Activated CD4-positive, CD25-positive, alpha-beta regulatory T cell treated with anti-CD3 and anti-CD28 coated beads, Interleukin-2, amount 50 U/mL, for 24 hours (primary cell): ENCODE results near the gene JARID2.
A peak's percentile ranks its signal among the peaks of the same experiment; 100 is the strongest.

Experiments
- ATAC-seq, 2 donors: fragments of 150-1000 bp; cut with Tn5 transposase; one replicate each; pipeline ENCODE4 v1.10.0; 2021; ENCODE audit warnings: mild to moderate bottlenecking in 1 of 2, moderate library complexity in 1 of 2

The JARID2 gene

GRCh38 chr6:15338476-15338875 is 92.6 kb downstream of the JARID2 start:
- ATAC-seq, result no peak

GRCh38 chr6:15339081-15339480 is 93.2 kb downstream of the JARID2 start:
- ATAC-seq, result no peak

- ATAC-seq, result no peak
Measured at GRCh38 chr6:15340105-15340601, 94.3 kb downstream of the JARID2 start.

GRCh38 chr6:15340775-15341174 is 94.9 kb downstream of the JARID2 start:
- no peak for ATAC-seq

- peak; percentile 40 to 53 for ATAC-seq
Measured at GRCh38 chr6:15341311-15342001, 95.6 kb downstream of the JARID2 start.

DNA sequence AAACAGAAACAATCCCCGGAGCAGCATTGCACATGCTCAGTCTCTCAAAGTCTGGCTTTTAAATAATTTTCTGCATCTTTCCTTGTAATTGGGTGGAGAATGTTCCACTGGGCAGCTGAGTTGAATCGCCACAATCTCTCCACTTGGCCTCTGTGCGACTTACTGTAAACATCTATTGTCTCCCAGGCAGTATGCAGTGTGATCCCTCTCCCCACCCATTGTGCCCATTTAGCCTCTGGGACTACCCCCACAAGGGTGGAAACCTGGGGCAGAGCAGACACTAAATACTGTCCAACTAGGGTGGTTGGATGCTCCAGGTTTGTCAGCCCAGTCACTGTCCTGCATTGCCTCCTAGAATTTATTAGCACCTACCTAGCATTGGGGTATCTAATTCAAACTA is 96.2 kb downstream of the JARID2 start:
- ATAC-seq, result no peak

DNA sequence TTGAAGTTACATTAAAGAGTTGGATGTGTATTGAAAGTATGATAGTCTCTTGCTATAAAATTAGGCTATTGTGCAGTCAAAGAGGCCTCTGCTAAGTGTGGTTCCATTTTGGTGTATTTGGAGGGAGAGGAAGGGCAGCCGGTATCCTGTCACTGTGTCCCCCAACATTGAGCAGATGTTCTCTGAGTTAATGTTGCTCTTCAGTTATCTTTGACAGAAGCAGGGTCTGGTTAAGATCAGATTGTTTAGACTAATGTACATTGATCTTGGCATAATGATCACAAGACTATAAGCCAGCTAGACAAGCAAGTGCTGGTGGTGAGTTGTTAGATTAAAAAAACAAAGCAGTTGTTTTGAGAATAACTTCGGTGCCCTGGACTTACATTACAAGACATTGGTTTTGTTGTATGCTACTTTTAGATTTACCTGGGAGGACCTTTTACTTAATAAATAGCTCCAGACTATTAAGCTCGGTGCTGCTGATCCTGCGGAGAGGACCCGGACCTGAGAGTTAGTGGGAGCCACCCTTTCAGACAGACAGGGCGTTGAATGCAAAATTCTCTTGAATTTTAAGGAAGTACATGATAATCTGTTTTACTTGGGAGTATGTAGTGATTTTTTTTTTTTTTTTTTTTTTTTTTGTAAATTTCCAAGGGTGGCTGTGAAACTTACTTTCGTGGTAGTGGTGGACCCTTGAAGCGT is 97.8 kb downstream of the JARID2 start:
- no peak for ATAC-seq

- ATAC-seq, result no peak
Measured at GRCh38 chr6:15344192-15344519, 98.3 kb downstream of the JARID2 start.

DNA sequence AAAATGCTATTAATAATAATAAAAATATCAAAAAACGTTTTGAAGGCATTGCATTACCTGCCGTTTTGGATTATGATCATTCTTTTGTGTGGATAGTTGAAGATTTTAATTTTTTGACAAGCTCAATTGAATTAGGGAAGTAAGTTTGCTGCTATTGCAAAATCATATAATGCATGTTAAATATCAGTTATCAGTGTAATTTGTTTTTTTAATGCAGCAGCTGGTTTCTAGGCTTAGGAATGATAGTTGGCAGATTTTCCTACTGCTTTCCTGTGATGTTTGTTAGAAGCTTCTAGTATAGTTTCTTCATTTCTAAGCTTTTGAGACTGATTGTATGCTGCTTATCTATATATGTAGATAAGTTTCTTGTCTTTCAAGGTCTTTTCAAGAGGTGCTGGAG is 99.0 kb downstream of the JARID2 start:
- ATAC-seq, result no peak

DNA sequence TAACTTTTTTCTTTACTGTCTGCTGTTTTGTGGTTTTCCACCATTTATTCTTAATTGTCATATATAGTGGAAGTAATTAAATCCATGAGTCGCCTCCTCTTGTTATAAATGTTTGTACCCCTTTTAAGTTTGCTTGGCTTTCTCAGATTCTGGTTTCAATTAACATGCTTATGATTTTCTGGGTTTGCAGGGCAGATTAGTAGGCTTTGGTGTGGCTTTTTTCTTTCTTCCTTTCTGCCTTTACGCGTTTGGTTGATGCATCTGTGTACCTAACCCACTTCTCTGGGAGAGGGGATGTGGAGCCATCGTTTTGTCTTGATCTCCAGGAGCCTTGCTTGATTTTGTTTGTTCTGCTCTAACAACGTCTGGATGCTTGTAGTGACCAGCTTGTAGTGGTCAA is 100.4 kb downstream of the JARID2 start:
- no peak for ATAC-seq

GRCh38 chr6:15348528-15348927 is 102.7 kb downstream of the JARID2 start:
- ATAC-seq, result no peak

DNA sequence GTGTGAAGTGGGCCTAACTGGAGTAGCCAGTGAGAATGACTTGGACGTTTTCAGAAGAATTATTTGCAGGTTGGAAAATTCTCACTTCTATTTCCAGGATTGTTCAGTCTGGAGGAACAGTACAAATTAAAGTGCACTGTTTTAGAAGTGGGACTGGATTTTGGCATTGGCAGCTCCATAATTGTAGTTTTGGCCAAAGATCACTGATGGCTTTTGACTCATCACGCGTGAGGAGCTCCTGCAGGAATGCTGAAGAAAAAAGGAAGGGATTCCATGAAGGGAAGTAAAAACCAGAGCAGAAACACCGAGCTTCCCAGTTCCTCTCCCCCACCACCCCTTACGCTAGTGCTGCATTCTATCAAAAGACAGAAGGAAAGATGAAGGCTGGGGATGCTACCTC is 103.5 kb downstream of the JARID2 start:
- no peak for ATAC-seq

DNA sequence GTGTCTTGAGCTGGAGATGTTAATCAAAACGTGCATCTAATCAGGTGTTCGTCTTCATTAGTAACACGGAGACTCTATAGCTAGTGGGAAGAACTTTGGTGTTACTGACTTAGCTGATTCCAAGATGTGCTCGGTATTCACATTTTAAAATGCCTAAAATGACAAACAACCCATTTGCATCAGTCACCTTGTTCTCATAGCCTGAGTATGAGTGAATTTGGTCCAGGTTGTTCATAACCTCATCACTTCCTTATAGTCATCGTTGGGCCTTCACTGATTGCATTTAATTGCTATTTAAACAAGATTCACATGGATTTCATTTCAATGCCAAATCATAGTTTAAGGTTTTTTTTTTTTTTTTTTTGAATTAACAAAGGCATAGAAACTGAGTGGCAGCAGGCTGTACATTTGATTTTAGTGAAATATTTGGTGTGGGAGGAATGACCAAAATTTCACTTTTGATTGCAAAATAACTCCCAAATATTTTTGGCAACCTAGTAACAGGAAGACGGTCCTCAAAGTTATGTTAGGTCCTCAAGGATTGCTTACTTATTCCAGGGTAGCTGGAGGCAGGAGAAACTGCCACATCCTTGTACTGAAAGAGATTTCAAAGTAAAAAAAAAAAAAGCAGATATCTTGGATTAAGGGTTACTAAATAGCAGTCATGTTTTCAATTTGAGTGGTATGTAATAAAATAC is 104.7 kb downstream of the JARID2 start:
- no peak for ATAC-seq

GRCh38 chr6:15351631-15352030 is 105.8 kb downstream of the JARID2 start:
- no peak for ATAC-seq

DNA sequence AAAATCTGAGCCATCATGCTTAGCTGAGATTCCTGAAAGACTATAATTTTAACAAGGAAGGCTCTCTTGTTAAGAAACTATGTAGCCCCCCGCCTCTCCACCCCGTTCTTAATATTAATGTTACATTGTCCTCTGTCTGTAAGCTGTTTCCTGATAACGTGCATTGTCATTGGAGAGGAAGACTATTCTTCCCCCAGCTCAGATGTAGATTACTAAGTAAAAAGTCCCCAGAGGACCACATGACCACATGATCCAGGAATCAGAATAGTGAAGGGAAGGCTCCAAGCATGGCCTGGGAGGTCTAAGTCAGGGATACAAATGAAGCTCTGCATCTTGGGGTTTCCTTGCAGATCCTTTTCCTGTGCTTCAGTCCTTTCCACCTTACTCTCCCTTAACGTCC is 106.4 kb downstream of the JARID2 start:
- ATAC-seq, result no peak

GRCh38 chr6:15352845-15353244 is 107.0 kb downstream of the JARID2 start:
- peak in 1 of 2 donors; percentile 20 for ATAC-seq

DNA sequence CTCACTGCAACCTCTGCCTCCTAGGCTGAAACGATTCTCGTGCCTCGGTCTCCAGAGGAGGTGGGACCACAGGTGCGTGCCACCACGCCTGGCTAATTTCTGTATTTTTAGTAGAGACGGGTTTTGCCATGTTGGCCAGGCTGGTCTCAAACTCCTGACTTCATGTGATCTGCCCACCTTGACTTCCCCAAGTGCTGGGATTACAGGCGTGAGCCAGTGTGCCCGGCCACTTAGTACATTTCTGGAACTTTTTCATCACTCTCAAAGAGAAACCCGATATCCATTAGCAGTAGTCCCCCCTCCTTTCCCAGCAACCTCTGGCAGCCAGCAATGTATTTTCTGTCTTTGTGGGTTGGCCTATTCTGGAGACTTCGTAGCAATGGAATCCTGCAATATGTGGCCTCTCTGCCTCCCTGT is 109.8 kb downstream of the JARID2 start:
- ATAC-seq, result no peak

DNA sequence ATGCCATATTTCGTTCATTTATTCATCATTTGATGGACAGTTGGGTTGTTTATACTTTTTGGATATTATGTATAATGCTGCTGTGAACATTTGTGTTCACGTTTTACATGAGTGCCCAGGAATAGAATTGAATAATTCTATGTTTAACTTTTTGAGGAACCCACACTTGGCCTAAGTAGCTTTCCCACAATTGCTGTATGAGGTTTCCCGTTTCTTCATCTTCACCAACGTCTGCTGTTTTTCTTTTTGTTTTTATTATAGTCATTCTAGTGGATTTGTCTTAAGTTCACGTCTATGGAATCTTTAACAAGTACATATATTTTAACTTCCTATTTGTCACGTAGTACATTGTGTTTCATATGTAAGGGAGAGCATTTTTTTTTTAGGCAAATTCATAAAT is 110.3 kb downstream of the JARID2 start:
- ATAC-seq, result no peak

DNA sequence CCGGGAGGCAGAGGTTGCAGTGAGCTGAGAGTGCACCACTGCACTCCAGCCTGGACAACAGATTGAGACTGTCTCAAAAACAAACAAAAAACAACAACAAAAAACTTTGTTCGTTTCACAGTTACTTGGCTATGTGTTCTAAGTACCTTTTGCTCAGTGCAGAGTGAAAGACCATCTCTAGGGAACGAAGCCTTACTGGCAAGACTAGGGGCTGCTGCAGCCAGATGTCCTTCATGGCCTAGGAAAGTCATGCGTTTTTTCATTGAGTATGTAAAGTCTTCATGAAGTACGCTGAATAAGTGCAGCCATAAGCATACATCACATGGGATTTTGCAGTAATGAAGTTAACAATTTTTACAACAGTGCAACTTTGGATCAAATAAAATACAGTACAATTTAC is 111.1 kb downstream of the JARID2 start:
- no peak for ATAC-seq

DNA sequence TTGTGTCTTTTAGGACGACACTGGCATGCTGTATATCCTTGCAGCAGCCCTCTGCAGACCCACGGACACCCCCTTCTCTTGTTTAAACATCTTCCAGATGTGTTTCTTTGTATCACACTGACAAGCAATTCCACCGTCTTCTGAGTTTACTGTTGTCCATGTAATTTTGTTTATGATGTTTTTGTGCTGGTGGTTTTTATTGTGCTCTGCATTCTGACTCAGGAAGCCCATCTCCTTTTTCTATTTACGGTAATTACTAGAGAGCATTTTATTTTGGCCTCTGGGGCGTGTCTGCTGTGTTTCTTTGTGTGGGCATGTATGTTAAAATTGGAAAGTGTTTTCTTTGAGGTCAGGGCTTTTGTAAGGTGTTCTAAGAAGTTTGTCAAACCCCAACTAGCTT is 111.9 kb downstream of the JARID2 start:
- ATAC-seq, result no peak

GRCh38 chr6:15358579-15359327 is 112.9 kb downstream of the JARID2 start:
- ATAC-seq, result no peak

- no peak for ATAC-seq
Measured at GRCh38 chr6:15359335-15359862, 113.5 kb downstream of the JARID2 start.

GRCh38 chr6:15360300-15360699 is 114.4 kb downstream of the JARID2 start:
- no peak for ATAC-seq
